Subcutaneous abdominal adipose tissue (tissue), 5 donors: ENCODE data around the gene ATP5F1B.
"Not testable (repeated sequence)": the region's sequence is repeated elsewhere in the genome, so short reads cannot be mapped to it uniquely, and the experiment has no call there.

Source experiments
- H3K27ac ChIP-seq: one replicate; pipeline ENCODE4 v1.7.0; 2013; ENCODE audit warnings: low read depth, mild to moderate bottlenecking, inconsistent platforms, low read length, moderate library complexity
- H3K27me3 ChIP-seq, 5 donors: one replicate each; pipeline ENCODE4 v1.7.0; 2013; ENCODE audit warnings: low read length in 5 of 5, inconsistent platforms in 1 of 5; ENCODE audit not compliant: control insufficient read depth in 5 of 5, insufficient read depth in 4 of 5
- H3K36me3 ChIP-seq, 5 donors: one replicate each; pipeline ENCODE4 v1.7.0; 2013; ENCODE audit warnings: low read length in 5 of 5; ENCODE audit not compliant: control insufficient read depth in 5 of 5, insufficient read depth in 5 of 5
- H3K4me1 ChIP-seq, 5 donors: one replicate each; pipeline ENCODE4 v1.7.0; 2013; ENCODE audit warnings: low read length in 5 of 5, mild to moderate bottlenecking in 3 of 5, moderate library complexity in 1 of 5; ENCODE audit not compliant: control insufficient read depth in 5 of 5, insufficient read depth in 5 of 5
- H3K4me3 ChIP-seq, 5 donors: one replicate each; pipeline ENCODE4 v1.7.0; 2013; ENCODE audit warnings: low read length in 5 of 5, low read depth in 1 of 5
- H3K9ac ChIP-seq, 5 donors: one replicate each; pipeline ENCODE4 v1.7.0; 2013; ENCODE audit warnings: low read length in 5 of 5, mild to moderate bottlenecking in 4 of 5, moderate library complexity in 3 of 5
- H3K9me3 ChIP-seq, 5 donors: one replicate each; pipeline ENCODE4 v1.7.0; 2013; ENCODE audit warnings: low read length in 5 of 5; ENCODE audit not compliant: control insufficient read depth in 5 of 5
- donor health status: healthy.
- donor health status: healthy.
- donor health status: healthy.
- donor health status: healthy.
- donor health status: healthy.

The ATP5F1B gene

DNA sequence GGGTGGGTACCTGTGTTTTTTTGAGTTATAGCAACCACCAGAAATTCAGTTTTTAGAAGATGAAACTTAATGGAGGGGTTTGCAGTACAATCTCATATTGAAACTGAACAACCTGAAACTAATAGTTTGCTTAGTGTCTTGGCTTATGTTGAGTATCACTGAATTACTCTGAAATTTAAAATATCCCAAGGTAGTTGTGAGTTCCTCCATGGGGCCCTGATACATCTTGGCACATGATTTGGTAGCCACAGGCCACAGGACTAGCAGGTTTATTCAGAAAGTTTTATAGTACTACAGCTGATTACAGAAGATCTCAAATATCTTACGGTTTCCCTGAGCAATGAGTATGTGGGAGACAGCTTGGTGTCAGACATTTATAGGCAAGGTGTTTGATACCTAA, 31.9 kb upstream of the ATP5F1B start:
- H3K27me3 ChIP-seq: no peaks in the 10 kb centered on the region
- H3K9ac ChIP-seq: no peak overlapping the region
- H3K4me3 ChIP-seq: no peak overlapping the region
- H3K9me3 ChIP-seq: no peaks in the 10 kb centered on the region
- peaks cover 0 to 11% (median 3%) of the 10 kb centered on the region in 5 donors for H3K36me3 ChIP-seq
- H3K27ac ChIP-seq: no peak overlapping the region
- peaks cover 0 to 24% (median 19%) of the 10 kb centered on the region in 5 donors for H3K4me1 ChIP-seq

DNA sequence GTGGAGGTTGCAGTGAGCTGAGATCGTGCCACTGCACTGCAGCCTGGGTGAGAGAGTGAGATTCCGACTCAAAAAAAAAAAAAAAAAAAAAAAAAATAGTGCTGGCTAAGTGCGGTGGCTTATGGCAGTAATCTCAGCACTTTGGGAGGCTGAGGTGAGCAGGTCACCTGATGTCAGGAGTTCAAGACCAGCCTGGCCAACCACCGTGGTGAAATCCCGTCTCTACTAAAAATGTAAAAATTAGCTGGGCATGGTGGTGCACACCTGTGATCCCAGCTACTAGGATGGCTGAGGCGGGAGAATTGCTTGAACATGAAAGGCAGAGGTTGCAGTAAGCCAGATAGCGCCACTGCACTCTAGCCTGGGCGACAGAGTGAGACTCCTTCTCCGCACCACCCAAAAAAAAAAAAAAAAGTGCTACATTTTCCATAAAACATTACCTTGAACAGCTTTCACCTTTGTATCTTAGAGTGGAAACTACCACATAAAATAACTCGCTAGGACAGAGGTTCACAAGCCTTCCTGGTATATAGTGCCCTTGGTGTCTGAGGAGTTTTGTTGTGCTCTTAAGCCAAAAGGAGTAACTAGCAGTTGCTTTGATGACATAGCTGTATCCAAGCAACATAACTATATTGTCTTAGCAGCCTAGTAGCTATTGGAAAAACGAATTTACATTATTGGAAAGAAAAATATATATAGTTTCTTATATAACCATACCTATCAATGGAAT, 31.2 kb upstream of the ATP5F1B start:
- Histone ChIP-seq H3K4me3 (no peak overlapping the region), H3K36me3 (peaks cover 0 to 16% (median 8%) of the 10 kb centered on the region in 5 donors), H3K27me3 (no peaks in the 10 kb centered on the region), H3K9ac (no peak overlapping the region), H3K4me1 (peaks cover 0 to 20% (median 14%) of the 10 kb centered on the region in 5 donors), H3K9me3 (no peaks in the 10 kb centered on the region), H3K27ac (no peak overlapping the region)

DNA sequence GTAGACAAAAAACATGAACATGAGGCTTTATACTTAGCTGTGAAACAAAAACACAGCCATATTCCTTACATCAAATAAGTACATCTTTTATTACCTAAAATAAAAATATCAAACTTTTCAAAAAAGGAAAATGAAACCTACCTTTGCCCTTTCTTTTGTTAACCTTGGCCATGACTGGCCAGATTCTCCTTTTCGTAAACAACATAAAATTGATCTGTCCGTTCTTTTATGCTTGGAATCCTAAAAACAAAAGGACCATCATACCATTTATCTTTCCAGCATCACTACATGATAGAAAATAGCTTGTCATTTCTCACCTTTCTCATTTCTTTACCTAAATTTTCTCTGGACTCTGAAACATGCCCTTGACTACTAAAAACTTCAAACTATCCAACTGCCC, 25.8 kb upstream of the ATP5F1B start:
- H3K4me3 ChIP-seq: no peak overlapping the region
- peaks cover 13 to 52% (median 48%) of the 10 kb centered on the region in 5 donors for H3K36me3 ChIP-seq
- no peak overlapping the region for H3K27ac ChIP-seq
- no peak overlapping the region for H3K9ac ChIP-seq
- H3K9me3 ChIP-seq: no peaks in the 10 kb centered on the region
- H3K27me3 ChIP-seq: no peaks in the 10 kb centered on the region
- H3K4me1 ChIP-seq: peaks cover 0 to 10% (median 5%) of the 10 kb centered on the region in 5 donors

DNA sequence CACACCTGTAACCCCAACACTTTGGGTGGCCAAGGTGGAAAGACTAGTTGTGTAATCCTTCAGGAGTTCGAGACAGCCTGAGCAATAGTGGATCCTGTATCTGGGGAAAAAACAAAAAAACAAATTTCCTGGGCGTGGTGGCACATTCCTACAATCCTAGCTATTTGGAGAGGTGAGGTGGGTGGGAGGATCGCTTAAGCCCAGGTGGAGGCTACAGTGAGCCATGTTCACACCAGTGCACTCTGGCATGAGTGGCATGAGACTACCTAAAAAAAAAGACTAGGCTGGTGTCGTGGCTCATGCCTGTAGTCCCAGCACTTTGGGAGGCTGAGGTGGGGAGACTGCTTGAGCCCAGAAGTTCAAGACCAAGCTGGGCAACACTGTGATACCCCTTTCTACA, 25.1 kb upstream of the ATP5F1B start:
- no peaks in the 10 kb centered on the region for H3K27me3 ChIP-seq
- peaks cover 18 to 60% (median 55%) of the 10 kb centered on the region in 5 donors for H3K36me3 ChIP-seq
- no peak overlapping the region for H3K27ac ChIP-seq
- peak overlapping the region in 1 of 5 donors; percentile 11 for H3K9ac ChIP-seq
- H3K9me3 ChIP-seq: no peaks in the 10 kb centered on the region
- peaks cover 0 to 10% (median 5%) of the 10 kb centered on the region in 5 donors for H3K4me1 ChIP-seq
- H3K4me3 ChIP-seq: no peak overlapping the region

DNA sequence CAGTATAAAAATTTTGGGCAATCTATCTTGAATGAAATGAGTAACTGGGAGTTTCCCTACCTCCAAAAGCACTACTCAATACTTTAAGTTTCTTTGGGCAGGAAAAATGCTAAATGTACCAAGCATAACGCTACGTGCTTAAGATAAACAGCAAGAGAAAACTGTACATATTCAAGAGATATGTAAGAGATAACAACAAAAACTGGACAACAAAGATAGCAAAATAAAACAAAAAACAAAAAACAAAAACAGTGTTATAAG, 22.3 kb upstream of the ATP5F1B start:
- Histone ChIP-seq H3K27me3 (no peaks in the 10 kb centered on the region), H3K27ac (no peak overlapping the region), H3K9me3 (no peaks in the 10 kb centered on the region), H3K4me3 (no peak overlapping the region), H3K36me3 (peaks cover 37 to 84% (median 68%) of the 10 kb centered on the region in 5 donors), H3K9ac (no peak overlapping the region), H3K4me1 (peaks cover 0 to 7% (median 4%) of the 10 kb centered on the region in 5 donors)

DNA sequence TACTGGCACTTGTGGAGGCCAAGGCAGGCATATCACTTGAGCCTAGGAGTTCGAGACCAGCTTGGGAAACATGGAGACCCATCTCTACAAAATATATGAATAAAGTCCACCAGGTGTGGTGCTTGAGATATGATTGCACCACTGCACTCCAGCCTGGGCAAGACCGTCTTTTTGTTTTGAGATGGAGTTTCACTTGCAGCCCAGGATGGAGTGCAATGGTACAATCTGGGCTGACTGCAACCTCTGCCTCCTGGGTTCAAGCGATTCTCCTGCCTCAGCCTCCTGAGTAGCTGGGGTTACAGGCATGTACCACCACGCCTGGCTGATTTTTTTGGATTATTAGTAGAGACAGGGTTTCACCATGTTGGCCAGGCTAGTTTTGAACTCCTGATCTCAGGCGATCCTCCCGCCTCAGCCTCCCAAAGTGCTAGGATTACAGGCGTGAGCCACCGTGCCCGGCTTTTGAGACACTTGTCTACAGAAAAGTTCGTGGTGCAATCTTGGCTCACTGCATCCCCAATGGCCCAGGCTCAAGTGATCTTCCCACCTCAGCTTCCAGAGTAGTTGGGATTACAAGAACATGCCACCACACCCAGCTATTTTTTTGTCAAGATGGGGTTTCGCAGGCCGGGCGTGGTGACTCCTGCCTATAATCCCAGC, 16.3 kb upstream of the ATP5F1B start:
- Histone ChIP-seq H3K4me3 (no peak overlapping the region), H3K36me3 (peaks cover 27 to 52% (median 31%) of the 10 kb centered on the region in 5 donors), H3K4me1 (no peaks in the 10 kb centered on the region), H3K27me3 (no peaks in the 10 kb centered on the region), H3K9ac (no peak overlapping the region), H3K9me3 (no peaks in the 10 kb centered on the region), H3K27ac (no peak overlapping the region)

DNA sequence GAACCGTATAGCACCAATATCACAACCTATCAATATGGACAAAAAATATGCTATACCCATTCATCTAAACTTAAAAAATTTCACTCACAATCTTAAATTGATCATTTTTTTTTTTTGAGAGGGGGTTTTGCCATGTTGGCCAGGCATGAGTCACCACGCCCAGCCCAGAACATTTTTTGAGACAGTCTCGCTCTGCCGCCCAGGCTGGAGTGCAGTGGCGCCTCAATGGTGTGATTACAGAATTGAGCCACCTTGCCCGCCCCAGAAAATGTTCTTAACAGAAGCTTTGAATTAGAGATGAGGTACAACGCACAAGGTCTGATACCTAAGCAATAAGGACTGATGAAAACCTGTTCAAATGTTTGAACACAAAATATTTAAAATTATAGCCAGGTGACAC, 15.8 kb upstream of the ATP5F1B start:
- Histone ChIP-seq H3K27ac (no peak overlapping the region), H3K9ac (no peak overlapping the region), H3K4me3 (no peak overlapping the region), H3K4me1 (no peaks in the 10 kb centered on the region), H3K27me3 (no peaks in the 10 kb centered on the region), H3K9me3 (no peaks in the 10 kb centered on the region), H3K36me3 (peaks cover 24 to 47% (median 27%) of the 10 kb centered on the region in 5 donors)

DNA sequence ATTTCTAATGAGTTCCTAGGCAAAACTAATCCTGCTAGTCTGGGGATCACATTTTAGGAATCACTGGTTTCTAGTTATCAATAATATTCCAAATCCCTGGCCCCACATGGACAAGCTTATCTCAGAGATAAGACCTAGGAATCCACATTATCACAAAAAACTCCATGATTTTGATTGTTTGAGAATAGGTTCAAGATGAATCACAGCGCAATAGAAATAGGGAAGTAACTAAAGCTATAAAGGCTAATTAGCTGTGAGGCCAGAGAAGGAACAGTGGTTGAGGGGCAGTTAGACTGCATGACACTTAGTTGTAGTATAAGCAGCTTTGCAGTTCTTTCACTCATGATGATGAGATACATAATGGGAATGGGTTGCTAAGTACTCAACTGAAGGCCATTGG, 13.1 kb upstream of the ATP5F1B start:
- Histone ChIP-seq H3K4me3 (no peak overlapping the region), H3K9me3 (peaks cover 0 to under 1% (median 0%) of the 10 kb centered on the region in 5 donors), H3K36me3 (peaks cover 6 to 21% (median 10%) of the 10 kb centered on the region in 5 donors), H3K27ac (no peak overlapping the region), H3K9ac (no peak overlapping the region), H3K27me3 (no peaks in the 10 kb centered on the region), H3K4me1 (no peaks in the 10 kb centered on the region)

DNA sequence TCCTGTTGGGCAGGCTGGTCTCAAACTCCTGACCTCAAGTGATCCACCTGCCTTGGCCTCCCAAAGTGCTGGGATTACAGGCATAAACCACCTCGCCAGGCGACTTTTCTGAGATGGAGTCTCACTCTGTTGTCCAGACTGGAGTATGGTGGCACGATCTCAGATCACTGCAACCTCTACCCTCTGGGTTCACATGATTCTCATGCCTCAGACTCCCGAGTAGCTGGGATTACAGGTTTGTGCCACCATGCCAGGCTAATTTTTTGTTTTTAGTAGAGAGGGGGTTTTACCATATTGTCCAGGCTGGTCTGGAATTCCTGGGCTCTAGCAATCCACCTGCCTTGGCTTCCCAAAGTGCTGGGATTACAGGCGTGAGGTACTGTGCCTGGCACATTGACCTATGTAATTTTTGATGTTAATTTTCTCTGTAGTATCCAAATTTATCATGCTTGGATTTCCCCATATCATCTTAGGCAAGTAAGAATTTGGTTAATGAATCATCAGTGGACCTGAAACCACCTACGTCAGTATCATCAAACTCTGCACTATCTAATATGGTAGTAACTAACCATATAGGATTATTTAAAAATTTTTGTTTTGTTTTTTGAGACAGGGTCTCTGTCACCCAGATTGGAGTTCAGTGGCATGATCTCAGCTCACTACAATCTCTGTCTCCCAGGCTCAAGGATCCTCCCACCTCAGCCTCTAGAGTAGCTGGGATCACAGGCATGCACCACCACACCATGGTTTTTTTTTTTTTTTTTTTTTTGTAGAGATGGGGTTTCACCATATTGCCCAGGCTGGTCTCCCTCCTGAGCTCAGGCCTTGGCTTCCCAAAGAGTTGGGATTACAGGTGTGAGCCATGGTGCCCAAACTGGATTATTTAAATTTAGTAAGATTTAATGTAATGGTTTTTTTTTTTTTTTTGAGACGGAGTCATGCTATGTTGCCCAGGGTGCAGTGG, 11.9 kb upstream of the ATP5F1B start:
- H3K9me3 ChIP-seq: peaks cover 0 to 2% (median 0%) of the 10 kb centered on the region in 5 donors
- no peak overlapping the region for H3K9ac ChIP-seq
- H3K27ac ChIP-seq: no peak overlapping the region
- no peak overlapping the region for H3K4me3 ChIP-seq
- no peaks in the 10 kb centered on the region for H3K4me1 ChIP-seq
- peaks cover 0 to 10% (median 3%) of the 10 kb centered on the region in 5 donors for H3K36me3 ChIP-seq
- H3K27me3 ChIP-seq: no peaks in the 10 kb centered on the region

DNA sequence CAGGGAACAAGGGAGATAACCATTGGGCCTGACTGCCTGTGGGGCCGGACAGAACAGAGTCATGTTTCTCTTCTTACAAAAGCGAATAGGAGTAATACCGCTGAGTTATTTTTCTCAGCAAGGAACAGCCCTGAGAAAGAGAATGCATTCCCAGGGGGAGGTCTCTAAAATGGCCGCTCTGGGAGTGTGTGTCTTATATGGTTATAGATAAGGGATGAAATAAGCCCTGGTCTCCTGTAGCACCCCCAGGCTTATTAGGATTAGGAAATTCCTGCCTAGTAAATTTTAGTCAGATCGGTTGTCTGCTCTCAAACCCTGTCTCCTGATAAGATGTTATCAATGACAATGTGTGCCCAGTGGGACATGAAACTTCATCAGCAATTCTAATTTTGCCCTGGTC, 8.0 kb upstream of the ATP5F1B start:
- H3K27ac ChIP-seq, H3K36me3 ChIP-seq, H3K4me3 ChIP-seq, H3K27me3 ChIP-seq, H3K9me3 ChIP-seq, H3K9ac ChIP-seq, H3K4me1 ChIP-seq: not testable (repeated sequence)
